GM18909 (cell line): ENCODE data around the gene SMC1B.
"Not testable (repeated sequence)": the region's sequence is repeated elsewhere in the genome, so short reads cannot be mapped to it uniquely, and the experiment has no call there.

Source experiments
- ATAC-seq: cut with Tn5 transposase; IDR thresholded peaks from one replicate; pipeline ENCODE4 v1.9.1; 2021; ENCODE audit warnings: mild to moderate bottlenecking; ENCODE audit not compliant: unreplicated experiment, poor library complexity

The SMC1B gene

GRCh38 chr22:45328822-45329529, 84.4 kb downstream of the SMC1B start:
- no peak for ATAC-seq

DNA sequence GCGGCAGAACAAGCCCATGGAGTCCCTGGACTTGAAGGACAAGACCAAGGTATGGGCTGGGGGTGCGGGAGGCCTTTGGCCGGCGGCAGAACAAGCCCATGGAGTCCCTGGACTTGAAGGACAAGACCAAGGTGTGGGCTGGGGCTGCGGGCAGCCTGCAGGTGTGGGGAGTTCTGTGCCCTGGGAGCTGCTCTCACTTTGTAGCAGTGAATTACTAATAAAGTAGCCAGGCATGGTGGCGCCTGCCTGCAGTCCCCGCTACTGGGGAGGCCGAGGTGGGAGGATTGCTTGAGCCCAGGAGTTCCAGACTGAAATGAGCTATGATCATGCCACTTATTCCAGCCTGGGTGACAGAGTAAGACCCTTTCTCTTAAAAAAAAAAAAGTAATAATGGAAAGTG, 85.1 kb downstream of the SMC1B start:
- ATAC-seq, result not testable (repeated sequence)

GRCh38 chr22:45324311-45324711, 89.1 kb downstream of the SMC1B start:
- ATAC-seq, result no peak

DNA sequence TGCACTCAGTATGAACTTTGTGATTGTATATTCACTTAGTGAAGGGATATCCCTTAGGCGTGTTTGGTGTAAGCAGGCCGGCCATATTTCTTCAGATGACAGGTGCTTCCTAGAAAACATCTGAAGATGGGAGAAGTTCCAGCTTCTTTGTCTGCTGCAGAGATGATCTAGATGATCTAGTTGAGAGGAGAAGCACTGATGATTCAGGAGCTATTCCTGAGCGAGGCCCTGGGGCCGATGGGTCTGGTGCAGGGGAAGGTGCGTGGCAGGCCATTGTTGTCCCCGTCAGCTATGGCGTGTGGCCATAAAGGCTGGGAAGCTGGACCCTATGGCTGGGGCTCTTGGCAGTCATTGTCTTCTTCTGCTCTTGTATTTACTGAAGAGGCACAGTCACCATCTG, 89.7 kb downstream of the SMC1B start:
- no peak for ATAC-seq

DNA sequence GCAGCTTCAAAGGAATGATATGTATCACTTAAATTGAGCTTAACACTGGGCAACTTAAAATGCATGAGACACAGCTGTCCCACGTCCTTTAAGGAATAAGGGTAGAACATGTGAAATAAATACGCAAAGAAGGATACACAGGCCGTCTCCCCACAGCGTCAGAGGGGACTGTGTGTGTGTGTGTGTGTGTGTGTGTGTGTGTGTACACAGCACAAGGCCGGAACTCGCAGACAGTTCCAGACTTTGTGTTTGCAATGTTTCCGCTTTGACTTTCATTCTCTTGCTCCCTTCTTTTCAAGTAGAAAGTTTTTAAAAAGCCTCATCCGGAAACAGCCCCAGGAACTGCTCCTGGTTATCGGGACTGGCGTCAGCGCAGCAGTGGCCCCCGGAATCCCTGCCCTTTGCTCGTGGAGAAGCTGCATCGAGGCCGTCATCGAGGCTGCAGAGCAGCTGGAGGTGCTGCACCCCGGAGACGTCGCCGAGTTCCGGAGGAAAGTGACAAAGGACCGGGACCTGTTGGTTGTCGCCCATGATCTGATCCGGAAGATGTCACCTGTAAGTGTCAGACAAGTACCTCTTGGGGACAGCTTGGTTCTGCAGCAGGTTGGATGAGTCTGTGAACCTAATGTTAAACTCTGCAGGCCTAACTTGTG, 90.4 kb downstream of the SMC1B start:
- ATAC-seq, result no peak

DNA sequence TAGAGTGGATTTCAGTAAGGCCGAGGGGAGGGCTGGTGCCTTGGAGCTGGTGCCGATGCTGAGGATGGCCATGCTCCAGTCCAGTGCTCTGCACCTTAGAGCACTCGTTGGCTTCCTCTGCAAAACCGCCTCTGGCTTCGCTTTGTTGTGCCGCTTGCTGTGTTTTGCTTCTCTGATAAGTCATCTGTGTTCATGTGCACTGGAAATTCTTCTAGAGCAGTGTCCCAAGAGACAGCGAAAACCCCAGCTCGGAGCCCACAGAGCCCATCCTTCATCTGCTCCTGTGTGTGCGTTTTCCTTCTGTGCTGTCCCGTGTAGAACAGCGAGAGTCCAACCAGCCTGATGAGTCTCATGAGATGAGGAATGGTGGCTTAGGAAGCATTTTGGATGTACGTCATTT, 91.6 kb downstream of the SMC1B start:
- ATAC-seq, result no peak

DNA sequence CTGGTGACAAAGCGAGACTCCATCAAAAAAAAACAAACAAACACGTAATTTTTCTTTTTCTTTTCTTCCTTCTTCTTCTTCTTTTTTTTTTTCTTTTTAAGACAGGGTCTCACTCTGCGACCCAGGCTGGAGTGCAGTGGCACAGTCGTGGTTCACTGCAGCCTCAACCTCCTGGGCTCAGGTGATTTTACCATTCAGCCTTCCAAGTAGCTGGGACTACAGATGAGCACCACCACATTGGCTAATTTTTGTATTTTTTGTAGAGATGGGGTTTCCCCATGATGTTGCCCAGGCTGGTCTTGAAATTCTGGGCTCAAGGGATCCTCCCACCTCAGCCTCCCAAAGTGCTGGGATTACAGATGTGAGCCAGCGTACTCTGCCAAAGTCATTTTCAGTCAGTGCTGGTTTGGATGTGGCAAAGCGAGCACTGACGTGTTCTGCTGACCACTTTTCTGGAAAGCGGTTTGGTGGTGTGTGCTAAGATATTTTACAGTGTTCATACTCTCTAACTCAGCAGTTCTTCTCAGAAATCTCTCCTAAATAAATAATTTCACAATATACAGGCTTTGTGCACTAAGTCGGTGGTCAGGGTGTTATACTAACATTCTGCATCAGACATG, 92.9 kb downstream of the SMC1B start:
- ATAC-seq, result no peak

DNA sequence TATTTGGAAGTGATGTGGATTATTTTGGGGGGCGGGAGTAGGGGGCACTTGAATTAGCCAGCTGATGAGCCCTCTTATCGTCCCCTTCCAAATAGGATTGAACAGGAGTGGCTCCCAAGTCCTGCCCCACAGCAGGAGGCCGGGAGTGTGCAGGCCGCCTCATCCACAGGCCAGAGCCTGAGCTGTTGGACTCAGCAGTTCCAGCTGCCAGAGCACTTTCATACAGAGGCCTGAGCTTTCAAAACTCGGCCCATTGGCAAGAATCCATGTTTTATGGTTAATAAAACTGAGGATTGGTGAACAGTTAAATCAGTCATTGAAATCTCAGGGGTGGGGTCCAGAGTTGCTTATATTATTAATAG, 94.1 kb downstream of the SMC1B start:
- no peak for ATAC-seq

DNA sequence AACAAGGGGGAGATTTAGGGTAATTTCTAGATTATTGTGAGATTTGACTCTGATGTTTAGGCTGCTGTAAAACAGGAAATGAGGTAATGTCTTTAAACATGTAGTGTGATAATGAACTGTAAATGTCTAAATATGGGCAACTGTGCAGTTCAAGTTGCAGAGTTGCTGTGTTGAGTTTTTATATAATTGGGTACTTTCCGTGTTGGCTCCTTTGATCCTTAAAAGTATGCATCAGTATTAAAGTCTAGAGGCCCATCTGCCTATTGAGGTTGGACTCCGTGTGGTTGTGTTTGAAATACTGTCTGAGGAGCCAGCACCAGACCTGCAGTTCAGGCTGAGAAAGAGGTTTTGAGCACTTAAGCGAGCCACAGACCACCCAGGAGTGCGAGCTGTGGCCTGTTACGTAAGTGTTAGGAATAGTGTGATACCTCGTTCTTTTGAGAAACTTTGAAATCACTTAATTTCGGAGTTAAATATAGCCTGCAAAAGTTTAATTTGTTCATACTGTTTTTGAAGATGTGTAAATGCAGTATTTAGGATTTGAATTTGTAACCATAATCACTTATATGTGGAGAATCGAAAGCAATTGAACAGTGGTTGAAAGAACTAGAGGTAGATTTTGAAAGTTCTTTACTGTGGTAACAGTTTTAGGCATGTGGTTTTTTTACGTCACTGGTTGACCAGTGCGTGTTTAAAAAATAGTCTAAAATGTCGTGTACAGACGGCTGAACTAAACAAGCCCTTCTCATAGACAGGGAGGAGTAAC, 94.7 kb downstream of the SMC1B start:
- no peak for ATAC-seq

- no peak for ATAC-seq
Measured at GRCh38 chr22:45318168-45318557, 95.2 kb downstream of the SMC1B start.

GRCh38 chr22:45317551-45318167, 95.7 kb downstream of the SMC1B start:
- ATAC-seq, result no peak

- no peak for ATAC-seq
Measured at GRCh38 chr22:45316796-45317526, 96.4 kb downstream of the SMC1B start.

GRCh38 chr22:45314786-45315185, 98.6 kb downstream of the SMC1B start:
- ATAC-seq, result no peak

DNA sequence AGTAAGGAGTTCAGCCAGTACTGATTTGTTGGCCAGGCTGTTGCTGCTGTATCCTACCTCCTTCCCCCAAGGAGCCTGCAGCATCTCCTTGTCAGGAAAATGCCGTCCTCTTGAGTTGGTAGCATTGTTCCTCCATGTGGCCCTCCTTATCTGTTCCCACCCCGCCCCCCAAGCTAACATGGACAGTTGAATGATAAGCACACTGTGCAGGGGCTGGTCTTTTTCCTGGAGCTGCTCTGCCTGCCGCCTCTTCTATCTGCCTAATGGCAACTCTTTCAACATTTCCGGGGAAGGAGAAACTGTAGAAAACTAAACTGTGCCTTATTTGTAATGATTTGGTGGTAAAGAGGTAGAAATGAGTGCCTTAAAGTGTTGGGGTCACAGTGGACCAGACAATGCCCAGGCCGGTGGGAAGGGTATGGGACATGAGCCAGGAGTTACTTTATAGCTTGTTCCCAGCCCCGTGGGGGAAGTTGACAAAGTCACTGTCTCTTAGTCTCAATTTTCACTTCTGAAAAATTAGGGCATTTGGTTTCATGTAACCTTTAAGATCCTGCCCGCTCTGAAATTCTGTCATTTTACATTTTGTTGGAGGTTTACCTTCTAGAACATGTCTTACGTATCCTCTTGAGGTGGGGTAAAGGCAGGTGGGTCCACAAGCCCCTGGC, 99.2 kb downstream of the SMC1B start:
- ATAC-seq, result no peak

DNA sequence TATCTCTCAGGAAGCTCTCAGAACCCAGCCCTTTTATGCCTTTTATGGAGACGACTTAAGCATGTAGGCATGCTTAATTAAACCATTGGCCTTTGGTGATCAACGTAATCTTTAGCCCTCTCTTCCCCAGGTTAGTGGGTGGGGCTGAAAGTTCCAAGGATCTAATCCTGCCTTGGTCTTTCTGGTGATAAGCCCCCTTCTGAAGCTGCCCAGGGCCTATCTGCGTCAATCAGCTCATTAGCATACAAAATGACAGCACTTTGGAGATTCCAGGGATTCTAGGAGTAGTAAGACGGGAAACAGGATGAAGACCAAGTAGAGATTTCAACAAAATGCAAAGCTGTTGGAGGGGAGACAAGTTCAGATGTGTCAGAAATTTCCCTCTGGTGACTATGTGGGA, 100.5 kb downstream of the SMC1B start:
- no peak for ATAC-seq

- no peak for ATAC-seq
Measured at GRCh38 chr22:45312415-45312814, 101.0 kb downstream of the SMC1B start.

DNA sequence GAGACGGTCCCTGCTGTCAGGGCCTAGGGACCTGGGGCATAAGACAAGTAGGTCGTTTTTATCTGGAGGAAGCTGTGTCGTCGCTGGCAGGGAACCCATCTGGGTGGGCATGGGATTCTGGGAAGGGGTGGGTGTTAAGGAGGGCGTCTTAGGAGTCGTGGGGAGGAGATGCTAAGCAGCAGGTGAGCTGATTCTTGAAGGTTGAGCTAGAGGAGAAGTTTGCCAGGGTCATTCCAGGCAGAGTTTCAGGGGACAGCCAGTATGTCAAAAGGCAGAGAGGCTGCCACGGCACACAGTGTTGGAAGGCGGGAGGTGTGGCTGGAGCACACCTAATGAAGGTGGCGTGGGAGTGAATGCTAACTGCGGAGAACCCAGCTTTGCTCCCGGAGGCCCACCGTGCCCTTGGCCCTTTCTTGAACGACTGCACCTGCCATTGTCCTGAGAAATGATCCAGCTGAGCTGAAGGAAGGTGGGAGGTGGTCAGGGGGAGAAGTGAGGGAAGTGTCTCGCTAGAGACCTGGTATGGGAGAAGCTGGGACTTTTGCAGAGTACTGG, 102.3 kb downstream of the SMC1B start:
- no peak for ATAC-seq

DNA sequence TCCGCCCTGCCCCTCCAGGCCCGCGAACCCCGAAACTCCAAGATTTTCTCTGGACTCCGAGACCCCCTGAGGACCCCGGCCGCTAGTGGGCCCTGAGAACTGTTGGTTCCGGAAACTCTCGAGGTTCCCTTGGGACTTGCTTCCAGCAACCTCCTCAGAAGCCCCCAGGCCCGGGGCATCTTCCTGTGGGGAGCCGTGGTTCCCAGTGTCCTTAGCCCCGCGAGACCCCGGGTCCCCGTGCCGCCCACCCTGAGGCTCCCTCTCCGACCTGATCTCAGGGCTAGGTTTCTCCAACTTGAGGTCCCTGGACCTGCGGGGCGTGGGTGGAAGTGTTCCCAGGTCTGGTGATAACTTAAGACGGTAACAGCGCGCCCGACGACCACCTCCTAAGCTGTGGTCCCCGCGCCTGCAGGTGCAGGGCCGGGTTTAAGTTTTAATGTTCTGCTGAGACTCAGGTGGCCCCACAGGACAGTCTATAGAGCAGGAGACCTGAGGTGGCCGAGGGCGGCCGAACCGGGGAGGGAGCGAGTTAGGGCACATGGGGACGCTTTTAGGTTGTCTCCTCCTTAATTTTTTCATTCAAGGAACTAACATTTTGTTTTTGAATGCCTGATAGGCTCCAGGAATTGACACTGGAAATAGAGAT, 102.9 kb downstream of the SMC1B start:
- no peak for ATAC-seq
